UCSD-AML1 (cell line): ENCODE measurements around the gene POLRMT.

ENCODE experiments used
- DNase-seq: peaks from one replicate; lab custom pipeline; 2025; ENCODE audit not compliant: unreplicated experiment; lab: John Stamatoyannopoulos, UW

The POLRMT gene

DNA sequence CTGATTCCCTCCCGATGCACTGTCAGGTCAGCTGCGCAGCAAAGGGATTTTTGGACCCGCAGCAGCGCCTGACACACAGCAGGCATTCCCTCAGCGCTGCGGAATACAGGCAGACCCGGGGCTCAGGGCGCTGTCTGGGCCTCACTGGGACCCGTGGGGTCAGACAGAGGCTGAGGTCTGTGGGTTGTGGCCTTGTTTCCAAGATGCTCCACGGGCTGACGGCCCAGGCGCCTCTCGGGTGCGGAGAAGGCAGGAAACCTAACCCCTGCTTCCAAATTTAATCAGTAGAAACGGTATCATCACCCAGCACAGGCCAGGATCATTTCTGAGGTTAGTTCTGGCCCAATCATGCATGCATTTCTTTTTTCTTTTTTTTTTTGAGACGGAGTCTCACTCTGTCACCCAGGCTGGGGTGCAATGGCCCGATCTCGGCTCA is 30.4 kb upstream of the POLRMT start:
- DNase-seq = no peak

DNA sequence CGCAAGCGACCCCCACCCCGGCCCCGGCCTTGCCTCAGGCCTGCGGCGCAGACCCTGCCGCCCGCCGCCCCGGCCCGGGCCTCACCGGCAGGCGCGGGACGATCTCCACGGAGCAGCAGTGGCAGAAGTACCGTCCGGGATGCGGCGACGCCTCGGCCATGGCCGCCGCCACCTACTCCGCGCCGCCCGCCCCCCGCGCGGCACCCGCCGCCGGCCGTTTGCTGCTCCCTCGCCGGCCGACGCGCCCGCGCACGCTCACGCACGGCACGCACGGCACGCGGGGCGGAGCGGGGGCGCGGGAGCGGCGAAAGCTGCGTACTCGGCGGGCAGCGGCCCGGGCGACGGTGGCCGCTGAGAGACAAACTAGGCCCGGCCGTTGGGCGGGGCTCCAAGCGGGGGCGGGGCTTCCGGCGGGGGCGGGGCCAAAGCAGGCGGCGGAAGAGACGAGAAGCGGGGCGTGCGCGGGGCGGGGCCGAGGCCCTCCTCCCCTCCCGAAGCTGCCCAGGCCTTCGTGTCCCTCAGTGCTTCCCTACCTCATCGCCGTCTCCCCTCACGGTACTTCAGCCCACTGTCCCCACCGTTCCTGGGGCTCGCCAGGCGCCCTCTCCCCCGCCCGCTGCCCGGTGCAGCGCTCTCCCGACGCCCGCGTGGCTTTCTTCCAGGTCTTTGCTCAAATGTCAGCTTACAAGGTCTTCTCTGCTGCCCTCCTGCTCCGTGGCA is 29.8 kb upstream of the POLRMT start, which contains the start of gene RNF126:
Gene RNF126 (minus strand): TSS at position 253 of the 720 bp plus-strand sequence. CDS start 93 bp downstream, at position 160.
- peak; percentile 95 for DNase-seq

DNA sequence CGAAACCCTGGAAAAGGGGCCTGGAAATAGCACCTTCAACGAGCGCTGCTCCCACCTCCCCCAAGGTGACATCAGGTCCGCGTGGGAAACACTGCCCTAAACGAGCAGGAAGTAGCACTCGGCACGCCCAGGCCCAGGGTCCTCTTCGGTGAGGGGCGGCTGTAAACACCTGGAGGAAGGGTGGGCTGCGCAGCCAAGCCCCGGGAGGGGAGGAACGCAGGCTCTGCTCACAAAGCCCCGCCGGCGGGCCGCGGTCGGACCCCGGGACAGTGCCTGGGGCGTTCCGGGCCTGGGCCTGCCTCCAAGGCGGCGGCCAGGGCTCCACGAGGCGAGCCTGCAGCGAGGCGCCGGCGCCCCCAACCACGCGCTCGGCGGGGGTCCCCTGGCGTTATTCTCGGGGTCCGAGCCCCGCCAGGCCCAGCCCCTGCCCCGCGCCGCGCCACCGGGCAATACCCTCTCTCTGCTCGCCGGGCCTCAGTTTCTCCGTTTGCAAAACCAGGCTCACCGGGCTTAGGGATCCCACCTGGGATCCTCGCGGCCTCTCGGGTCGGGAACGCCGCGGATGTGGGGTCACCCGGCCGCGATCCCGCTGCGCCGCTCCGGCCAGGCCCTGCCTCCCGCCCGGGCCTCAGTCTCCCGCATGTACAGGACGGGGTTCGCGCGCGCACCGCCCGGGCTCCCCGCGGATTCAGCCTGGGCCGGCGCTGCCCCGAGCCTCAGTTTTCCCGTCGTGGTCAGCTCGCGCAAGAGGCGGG is 29.0 kb upstream of the POLRMT start:
- peak; percentile 51 for DNase-seq

DNA sequence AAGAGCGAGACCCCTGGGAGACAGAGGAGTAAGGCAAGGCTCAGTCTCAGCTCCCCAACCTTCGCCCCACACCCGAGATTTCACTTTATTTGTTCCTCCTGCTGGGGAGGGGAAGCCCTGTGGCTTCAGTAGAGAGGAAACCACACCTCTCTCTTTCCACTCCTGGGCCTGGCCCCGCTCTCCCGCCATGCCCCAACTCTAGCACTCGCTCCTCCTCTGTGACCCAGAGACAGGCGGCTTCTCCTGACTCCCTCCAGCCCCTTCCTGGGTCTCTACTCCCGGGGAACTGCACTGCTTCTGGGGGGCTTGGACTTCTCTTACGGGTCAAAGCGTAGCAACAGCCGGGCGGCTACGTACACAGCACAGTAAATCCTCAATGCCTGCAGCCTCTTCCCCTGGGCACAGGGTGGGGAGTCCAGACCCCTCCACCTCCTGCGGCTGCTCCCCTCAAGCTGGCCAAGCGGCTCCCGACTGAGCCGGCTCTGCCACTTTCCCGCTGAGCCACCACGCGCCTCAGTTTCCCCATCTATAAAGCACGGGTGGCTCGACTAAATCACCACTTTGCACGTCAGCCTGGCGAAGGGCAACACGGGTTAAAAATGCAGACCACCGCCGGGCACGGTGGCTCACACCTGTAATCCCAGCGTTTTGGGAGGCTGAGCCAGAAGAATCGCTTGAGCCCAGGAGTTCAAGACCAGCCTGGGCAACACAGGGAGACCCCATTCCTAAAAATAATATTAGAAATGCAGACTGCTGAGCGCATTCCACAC is 28.3 kb upstream of the POLRMT start:
- peak; percentile 50 for DNase-seq

DNA sequence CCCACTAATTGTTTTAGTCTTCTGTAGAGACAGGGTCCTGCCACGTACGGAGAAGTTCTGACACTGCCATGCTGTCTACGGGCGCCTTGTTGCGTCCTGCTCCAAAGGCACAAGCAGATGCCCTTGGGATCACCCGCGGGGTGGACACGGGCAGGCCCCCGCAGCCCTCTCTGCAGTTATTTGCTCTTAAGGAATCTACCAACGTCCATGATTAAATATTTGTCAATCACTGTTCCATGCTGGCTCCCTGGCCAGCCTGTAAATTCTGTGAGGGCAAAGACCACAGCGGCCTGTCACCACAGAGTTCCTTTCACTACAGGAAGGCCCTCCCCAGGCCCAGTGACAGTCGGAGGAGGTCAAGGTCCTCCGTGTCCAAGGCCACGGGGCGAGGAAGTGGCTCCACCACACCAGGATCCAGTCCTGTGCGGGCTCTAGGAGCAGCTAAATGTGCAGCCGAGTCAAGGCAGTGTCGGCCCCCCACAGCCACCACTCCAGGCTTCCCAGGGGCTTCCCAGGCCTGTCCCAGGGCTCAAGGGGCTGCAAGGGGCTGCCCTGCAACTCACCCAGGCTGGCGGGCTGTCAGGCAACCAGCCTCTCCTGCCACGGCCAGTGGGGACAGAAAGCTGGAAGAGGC is 27.6 kb upstream of the POLRMT start:
- DNase-seq = no peak

DNA sequence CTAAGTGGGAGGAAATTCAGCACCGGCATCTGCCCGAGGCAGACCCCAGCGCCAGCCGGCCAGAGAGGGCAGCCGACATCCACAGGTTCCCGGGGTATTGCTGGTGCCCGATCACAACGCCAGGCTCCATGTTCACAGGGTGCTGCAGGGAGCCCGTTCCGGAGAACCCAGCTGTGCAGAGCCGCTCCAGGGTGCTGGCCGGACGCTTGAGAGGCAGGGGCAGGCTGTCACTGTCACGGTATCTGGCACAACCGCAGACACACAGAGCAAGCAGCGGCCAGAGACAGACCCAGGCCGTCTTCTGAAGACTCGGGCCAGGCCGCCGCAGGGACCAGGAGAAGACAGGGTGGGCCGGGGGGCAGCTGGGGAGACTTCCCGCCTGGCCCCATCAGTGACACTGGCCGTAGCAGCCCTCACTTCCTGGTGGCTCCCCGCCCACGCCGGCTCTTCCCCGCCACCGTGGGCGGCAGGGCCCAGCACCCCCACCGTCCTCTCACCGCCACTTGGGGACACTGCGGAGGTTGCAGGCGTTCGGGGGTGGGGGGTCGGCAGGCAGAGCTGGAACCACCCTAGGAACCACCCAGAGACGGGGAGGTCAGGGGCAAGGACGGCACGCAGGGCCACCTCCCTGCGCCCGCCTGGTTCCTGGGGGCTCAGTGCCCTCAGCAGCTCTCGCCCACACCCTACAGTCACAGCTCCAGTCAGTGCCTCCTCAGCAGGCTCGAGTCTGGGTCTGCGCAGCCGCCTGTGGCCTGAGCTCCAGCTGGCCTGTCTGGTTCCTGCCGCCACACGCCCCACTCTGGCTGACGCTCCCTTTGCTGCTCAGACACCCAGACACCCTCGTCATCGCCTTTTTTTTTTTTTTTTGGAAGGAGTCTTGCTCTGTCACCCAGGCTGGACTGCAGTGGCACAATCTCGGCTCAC is 25.8 kb upstream of the POLRMT start:
- no peak for DNase-seq

DNA sequence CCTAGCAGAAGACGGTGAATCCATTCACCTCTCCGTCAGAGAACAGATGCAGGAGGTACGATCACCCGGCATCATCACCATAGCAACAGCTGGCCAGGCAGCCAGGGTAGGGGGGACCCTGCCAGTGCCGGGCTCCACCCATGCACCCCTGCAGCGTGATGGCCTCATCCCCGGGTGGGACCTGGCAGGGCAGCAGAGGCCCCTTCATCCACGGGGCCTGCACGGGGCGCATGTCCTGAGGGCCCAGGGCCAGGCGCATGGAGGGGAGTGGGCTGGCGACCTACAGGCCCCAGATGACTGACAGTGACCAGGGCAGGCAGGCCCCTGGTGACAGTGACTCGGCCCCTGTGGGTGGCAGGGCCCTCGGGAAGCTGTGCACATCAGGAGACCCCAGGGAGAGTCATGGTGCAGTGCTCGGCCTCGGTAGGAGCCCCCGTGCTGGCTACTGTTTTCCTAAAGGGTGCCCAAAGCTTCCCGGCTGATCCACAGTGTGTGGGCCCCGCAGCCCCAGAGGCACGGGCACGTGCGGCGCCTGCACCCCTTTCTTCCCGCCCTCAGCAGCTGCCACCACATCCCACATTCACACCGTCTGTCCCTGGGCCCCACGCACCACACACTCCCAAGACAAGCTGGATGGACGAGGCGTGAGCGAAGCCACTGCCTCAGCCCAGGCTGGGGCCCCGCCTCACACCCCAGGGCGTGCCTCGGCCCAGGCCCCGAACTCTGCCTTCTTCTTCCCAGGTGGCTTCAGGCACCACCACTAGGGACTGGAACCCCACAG is 24.9 kb upstream of the POLRMT start:
- DNase-seq = no peak

DNA sequence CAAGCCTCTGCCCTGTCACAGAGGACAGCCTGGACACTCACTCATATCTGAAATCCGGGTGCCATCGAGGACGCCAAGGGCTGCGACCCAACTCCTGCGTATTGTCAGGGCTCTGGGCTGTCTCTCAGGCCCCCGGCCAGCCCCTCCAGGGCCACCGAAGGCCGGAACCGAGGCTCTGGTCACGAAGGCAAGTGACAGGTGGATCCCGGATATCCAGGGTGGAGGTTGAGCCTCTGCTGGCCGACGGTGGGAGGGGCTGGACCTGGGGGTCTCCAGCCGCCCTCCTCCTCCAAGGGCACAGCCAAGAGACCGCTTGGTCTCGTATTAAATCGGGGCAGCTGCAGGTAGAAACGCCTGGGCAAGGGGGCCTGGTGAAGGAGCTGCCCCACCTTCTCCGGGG is 24.3 kb upstream of the POLRMT start:
- DNase-seq = no peak

DNA sequence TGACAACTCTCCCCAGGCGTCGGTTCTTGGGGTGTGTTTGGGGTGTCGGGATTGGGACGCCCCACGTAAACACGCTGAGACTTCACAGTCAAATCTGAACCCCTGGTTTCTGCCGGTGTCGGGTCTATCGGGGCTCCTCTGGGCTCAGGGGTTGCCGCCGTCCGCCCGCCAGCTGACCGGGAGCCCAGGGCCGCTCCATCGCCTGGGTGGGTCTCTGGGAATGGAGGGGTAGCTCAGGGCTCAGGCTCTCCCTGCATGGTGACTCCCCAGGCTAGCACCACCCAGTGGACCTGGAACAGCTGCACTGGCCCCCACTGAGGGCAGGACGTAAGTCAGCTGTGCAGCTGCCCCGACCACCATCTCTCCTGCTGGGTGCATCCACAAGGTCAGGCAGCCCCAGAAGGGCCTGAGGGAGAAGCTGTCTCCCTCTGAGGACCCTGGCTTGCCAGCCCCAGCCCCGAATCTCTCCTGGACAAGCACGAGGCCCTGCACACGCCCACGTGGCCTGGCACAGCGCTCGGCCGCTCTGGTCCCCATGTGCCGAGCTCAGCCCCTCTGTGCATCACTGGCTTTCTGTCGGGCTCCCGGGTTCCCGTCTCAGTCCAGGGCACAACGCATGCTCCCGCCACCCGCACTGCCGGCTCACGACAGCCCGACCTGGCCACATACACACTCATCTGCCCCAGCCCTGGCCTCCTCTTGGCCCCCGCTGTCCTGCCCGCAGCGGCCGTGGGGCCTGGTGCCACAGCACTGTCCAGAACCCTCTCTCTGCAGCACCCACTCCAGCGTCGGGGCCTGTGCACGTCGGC is 23.6 kb upstream of the POLRMT start:
- no peak for DNase-seq

DNA sequence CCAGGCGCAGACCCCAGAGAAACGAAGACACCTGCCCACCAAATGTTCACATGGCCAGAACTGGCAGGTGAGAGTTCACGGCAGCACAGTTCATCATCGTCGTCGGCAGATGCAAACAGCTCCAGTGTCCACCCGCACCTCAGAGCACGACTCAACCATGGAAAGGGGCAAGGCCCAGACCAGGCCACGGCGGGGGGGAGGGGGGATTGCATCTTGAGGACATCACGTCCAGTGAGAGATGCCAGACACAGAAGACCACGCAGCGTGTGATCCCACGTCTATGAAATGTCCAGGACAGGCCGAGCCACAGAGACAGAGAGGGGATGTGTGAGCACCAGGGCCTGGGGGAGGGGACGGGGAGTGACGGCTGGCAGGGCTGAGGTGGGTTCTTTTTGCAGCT is 22.4 kb upstream of the POLRMT start:
- no peak for DNase-seq

DNA sequence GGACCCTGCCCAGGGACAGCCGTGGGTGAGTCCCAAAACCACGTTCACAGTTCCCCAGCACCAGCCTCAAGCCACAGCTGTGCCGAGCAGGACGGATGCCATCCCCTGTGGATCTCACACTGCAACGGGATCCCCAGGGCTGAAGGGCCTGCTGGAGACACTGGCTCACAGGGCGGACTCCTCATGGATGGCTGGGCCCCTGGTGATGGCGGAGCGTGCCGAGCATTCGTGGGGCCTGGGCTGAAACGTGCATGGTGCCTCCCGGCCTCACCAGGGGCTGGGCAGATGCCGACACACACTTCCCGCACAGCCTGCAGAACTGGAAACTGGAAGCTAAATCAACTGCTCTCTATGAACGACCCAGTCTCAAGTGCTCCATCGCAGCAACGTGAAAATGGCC is 20.1 kb upstream of the POLRMT start:
- DNase-seq = no peak

DNA sequence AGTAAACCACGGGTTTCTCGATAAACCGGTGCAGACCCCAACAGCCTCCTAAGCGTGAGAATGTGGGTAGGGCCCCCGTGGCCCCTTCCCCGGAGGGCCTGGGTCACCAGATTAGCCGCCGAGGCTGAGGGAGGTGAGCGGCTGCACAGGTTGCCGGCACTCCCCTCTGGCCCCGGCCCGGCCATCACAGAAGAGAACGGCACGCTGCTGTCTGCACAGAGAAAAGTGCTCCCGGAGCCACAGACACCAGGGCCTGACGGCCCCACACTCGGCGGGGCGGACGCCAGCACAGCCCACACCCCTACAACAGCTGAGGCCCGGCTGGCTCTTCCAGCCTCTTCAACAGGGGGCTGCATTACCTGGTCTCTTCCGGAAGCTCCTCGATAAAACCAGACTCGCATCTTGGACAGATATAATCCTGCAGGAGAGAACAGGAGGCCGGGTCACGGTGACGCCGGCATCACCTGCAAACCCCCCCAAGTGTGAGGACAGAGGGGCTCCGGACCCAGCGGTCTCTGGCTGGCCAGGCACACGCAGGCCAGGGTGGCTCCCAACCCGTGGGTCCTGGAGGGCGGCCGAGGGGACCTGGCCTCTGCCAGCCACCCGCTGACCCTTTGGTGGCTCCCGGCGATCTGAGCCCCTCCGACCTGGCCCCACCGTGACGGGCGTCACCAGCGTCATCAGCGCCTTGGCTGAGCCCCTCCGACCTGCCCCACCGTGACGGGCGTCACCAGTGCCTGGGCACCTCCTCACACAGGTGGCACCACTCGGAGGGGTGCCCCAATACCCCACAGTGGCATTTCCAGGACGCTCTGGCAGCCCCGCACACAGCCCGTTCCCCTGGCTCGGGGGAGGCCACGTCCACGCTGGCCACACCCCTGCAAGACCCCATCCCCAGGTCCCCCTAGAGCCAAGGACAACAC is 19.4 kb upstream of the POLRMT start:
- no peak for DNase-seq

DNA sequence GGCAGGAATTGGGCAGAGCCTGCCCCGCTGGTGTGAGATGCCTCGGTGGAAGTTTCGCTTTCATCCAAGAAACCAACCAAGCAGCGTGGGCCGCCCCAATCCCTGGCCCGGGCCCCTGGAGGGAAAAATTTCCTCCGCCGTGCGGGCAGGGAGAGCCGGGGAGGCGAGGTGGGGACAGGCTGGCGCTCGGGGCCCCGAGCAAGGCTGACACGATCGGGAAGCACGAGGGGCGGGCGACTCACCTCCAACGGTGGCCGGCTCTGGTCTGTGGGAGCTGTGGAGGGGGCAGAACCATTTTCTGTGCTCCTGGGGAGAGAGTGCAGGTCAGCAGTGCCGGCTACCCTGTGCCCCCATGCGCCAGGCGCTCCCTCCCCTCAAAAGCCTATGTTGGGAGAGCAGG is 18.7 kb upstream of the POLRMT start:
- no peak for DNase-seq

DNA sequence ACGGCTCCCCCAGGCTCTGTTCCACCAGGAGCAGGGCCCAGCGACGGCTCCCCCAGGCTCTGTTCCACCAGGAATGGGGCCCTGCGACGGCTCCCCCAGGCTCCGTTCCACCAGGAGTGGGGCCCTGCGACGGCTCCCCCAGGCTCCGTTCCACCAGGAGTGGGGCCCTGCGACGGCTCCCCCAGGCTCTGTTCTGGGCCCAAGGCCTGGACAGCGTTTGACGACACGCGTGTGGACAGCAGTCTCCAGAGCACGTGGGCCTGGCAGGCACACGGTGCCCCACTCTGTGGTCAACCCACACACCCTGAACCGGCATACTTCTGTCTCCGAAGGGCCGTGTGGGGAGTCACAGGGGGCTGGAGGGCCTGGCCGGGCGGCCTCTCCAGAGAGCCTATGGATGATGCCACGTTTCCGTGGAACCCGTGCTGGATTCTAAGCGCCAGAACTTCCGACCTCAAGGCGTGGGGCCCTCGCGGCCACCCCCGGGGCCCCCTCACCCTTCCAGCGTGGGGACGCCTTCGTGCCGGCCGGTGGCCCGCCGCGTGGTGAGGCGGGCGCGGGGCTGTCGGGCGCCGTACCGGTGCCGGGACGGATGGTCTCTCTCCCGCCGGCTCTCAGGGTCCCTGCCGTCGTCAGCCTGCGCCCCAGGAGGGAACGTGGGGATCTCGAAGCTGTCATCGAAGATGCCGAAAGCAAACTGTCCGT is 17.9 kb upstream of the POLRMT start:
- DNase-seq = no peak

DNA sequence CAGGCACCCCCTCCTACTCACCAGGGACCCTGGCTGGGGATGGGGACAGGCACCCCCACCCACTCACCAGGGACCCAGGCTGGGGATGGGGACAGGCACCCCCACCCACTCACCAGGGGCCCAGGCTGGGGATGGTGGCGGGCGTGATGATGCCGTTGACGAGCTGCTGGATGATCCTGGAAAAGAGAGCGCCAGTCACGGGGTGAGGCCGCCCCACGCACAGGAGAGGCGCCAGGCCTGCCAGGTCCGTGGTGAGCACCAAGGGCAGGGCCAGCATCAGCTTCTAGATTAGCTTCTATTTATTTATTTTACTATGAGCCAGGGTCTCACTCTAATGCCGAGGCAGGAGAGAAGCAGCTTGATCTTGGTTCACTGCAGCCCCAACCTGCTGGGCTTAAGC is 16.8 kb upstream of the POLRMT start:
- no peak for DNase-seq

DNA sequence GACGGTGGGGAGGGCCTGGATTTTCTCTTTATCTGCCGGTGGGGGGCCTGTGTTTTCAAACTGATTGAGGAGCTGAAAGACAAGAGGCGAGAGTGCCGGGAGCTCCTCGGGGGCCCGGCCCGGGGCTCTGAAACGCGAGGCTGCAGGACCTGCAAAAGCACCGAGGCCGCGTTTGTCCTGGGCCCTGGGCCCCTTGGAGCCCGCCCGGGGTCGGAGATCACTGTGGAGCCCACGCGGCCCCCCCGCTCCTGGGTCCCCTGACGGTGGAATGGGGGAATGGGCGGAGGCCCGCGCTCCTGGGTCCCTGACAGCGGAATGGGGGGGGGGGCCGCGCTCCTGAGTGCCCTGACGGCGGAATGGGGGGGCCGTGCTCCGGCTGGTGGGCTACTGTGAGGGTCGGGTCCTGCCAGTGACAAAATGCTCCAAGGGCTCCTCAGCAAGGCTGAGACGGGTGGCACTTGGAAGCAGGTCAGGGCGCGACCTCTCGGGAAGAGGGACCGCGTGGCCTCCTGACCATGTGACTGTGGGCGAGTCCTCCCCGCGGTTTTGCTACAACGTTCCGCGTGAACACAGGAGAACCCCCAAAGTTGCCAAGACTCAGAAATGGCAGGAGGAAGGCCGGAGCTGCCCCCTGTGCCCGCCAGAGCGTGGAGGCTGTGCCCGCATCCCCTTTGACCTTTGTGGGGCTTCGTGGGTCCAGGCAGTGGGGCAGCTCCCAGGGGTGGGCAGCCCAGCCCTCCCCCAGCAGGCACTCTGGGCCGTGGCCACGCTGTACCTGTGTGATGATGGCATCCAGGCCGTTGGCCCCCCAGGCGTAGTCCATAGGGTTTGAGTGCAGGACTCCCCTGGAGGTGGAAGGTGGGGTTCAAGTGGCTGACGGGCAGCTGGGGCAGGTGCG is 15.8 kb upstream of the POLRMT start:
- DNase-seq = no peak
